ENCODE measurements around the gene SIK3. TPM values are rescaled to one million over a fixed set of nuclear protein-coding genes. Genes with fewer than 3 reads are reported as not detected.

Gene SIK3
- polyA plus RNA-seq, 1 of the 3 experiments (the other 2 are of a cell fraction), result 5.1 TPM

DNA sequence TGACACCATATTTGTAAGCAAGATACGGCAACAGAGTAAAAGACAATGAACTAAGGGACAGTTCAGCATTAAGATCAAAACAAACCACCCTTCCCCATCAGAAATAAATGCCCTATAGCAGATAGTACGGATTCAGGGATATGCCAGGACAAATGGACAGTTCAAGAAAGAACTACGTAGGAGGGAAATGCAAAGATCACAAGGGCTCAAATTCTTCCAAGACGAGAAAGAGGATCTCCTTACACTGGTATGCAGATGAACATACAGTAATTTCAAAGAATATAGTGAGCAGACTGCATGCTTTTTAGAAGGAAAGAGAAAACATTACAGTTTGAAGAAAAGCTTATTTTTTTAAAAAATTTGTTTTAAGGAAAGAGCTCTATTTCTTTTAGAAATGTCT is 136.1 kb downstream of the SIK3 start:
- no peaks in the 10 kb centered on the region; the same call in 1 of the 2 replicates for H4K20me1 ChIP-seq (ENCODE audit: insufficient read depth)
- peaks cover 4 to 21% of the 10 kb centered on the region in 2 experiments; a peak in 3 of 4 replicates for H3K4me1 ChIP-seq (ENCODE audit: control insufficient read depth in 1 of 2, insufficient read depth in 2 of 2, low read depth in 1 of 2, low read length in 1 of 2)
- peaks cover 2% of the 10 kb centered on the region; the same call in 1 of the 2 replicates for H3K79me2 ChIP-seq (ENCODE audit: insufficient read depth)
- DNase-seq, result no peak
- no peaks in the 10 kb centered on the region for H3K9me3 ChIP-seq
- POLR2A ChIA-PET, result no interaction called here
- TF ChIP-seq PBX3 (IDR thresholded peaks at IDR 0.05), result no peak
- TF ChIP-seq USF2 (IDR thresholded peaks at IDR 0.05; ENCODE audit: borderline replicate concordance, low read depth, low read length), result no peak
- TF ChIP-seq, protein P1, sequence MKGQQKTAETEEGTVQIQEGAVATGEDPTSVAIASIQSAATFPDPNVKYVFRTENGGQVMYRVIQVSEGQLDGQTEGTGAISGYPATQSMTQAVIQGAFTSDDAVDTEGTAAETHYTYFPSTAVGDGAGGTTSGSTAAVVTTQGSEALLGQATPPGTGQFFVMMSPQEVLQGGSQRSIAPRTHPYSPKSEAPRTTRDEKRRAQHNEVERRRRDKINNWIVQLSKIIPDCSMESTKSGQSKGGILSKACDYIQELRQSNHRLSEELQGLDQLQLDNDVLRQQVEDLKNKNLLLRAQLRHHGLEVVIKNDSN (IDR thresholded peaks at IDR 0.05; ENCODE audit: borderline replicate concordance, low read depth), result no peak
- no peak overlapping the region for H3K9ac ChIP-seq
- no peaks in the 10 kb centered on the region for H3K9me2 ChIP-seq
- no peaks in the 10 kb centered on the region for H3K27me3 ChIP-seq (ENCODE audit: insufficient read depth)
- 77% methylated on average over 4 of the region's 4 CpGs for WGBS (ENCODE audit: low lambda C conversion rate)
- CTCF ChIA-PET, result interaction anchor here (0.9 to 1.1 kb wide), 2 partner anchors 17 to 22 kb away, joined by 3 read pairs; no protein-coding TSS in a partner anchor
- H2AFZ ChIP-seq (ENCODE audit: low read depth), result no peak overlapping the region
- H3K27ac ChIP-seq (ENCODE audit: low read depth in 2 of 2, low read length in 1 of 2), result peak overlapping the region in 1 of 2 experiments; percentile 35; a peak in 1 of 4 replicates
- no peak overlapping the region for H3K4me3 ChIP-seq (ENCODE audit: low read depth in 2 of 2, low read length in 1 of 2)
- H3K36me3 ChIP-seq (replicated peaks in 1 of 2; ENCODE audit: control insufficient read depth in 1 of 2, insufficient read depth in 2 of 2, low read length in 1 of 2), result peaks cover 0 to 3% of the 10 kb centered on the region in 2 experiments
- H3F3A ChIP-seq (replicated peaks; ENCODE audit: insufficient read depth), result peaks cover 5% of the 10 kb centered on the region
- no peak overlapping the region for H3K4me2 ChIP-seq

DNA sequence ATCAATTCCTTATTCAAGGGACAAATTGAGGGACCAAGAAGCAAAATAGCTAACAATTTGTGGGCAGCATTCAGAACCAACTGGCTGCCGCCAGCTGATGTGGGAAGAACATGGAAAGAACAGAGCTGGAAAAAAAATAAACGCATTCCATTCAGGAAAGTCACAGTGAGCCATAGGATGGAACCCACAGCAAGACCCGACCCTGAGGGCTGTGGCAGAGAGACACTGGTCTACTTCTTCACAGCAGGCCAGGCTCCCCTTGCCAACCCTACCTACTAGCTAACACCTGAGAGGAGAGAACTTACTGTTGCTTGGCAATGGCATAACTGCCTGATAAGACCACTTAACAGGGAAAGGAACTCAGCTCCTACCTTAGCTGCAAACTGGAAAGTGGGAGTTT is 137.3 kb downstream of the SIK3 start:
- Histone ChIP-seq H3K4me1 (ENCODE audit: control insufficient read depth in 1 of 2, insufficient read depth in 2 of 2, low read depth in 1 of 2, low read length in 1 of 2) (peaks cover 5 to 21% of the 10 kb centered on the region in 2 experiments; a peak in 3 of 4 replicates), H3K4me2 (peak overlapping the region; percentile 16; the same call in 1 of the 2 replicates), H3K36me3 (replicated peaks in 1 of 2; ENCODE audit: control insufficient read depth in 1 of 2, insufficient read depth in 2 of 2, low read length in 1 of 2) (peaks cover 3 to 5% of the 10 kb centered on the region in 2 experiments), H4K20me1 (ENCODE audit: insufficient read depth) (no peaks in the 10 kb centered on the region; the same call in 1 of the 2 replicates), H3K9me3 (no peaks in the 10 kb centered on the region), H2AFZ (ENCODE audit: low read depth) (no peak overlapping the region), H3K27ac (ENCODE audit: low read depth in 2 of 2, low read length in 1 of 2) (peak overlapping the region in 1 of 2 experiments; percentile 35; a peak in 1 of 4 replicates), H3K9ac (no peak overlapping the region), H3K79me2 (ENCODE audit: insufficient read depth) (peaks cover 2% of the 10 kb centered on the region; the same call in 1 of the 2 replicates), H3K27me3 (ENCODE audit: insufficient read depth) (no peaks in the 10 kb centered on the region), H3K9me2 (no peaks in the 10 kb centered on the region), H3F3A (replicated peaks; ENCODE audit: insufficient read depth) (peaks cover 5% of the 10 kb centered on the region), H3K4me3 (ENCODE audit: low read depth in 2 of 2, low read length in 1 of 2) (no peak overlapping the region)
- CTCF ChIA-PET, result interaction anchor here (0.6 to 1.4 kb wide), 4 partner anchors 16 to 81 kb away, joined by 3 read pairs; no protein-coding TSS in a partner anchor
- 50% methylated on average over 3 of the region's 3 CpGs for WGBS (ENCODE audit: low lambda C conversion rate)
- POLR2A ChIA-PET, result no interaction called here
- DNase-seq, result no peak
- TF ChIP-seq JUND (IDR thresholded peaks at IDR 0.05) (peak; percentile 42), FOSL2 (IDR thresholded peaks at IDR 0.05; ENCODE audit: borderline replicate concordance, low read depth) (peak; percentile 47; the same call in 1 of the 2 replicates), USF2 (IDR thresholded peaks at IDR 0.05; ENCODE audit: borderline replicate concordance, low read depth, low read length) (no peak), TCF12 (IDR thresholded peaks at IDR 0.05) (peak; percentile 46; the same call in 1 of the 2 replicates), EP300 (IDR thresholded peaks at IDR 0.05; ENCODE audit: borderline replicate concordance in 1 of 2, low read depth in 1 of 2, low read length in 1 of 2) (no peak)
- TF ChIP-seq, protein P2, sequence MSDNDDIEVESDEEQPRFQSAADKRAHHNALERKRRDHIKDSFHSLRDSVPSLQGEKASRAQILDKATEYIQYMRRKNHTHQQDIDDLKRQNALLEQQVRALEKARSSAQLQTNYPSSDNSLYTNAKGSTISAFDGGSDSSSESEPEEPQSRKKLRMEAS (IDR thresholded peaks at IDR 0.05; ENCODE audit: low read depth), result 0 out of 2 replicates have a peak, but pooled peaks have one; percentile 13
